IPS DF 4.7 (cell line): ENCODE data around the gene RASSF10.

Experiments used
- DNase-seq: peaks from one replicate; pipeline ENCODE4 v3.0.0-alpha.2; 2013; ENCODE audit warnings: low spot score; ENCODE audit errors: extremely low read depth

RASSF10 gene

GRCh38 chr11:13053255-13053917, 44.3 kb downstream of the RASSF10 start:
- no peak for DNase-seq

- DNase-seq: no peak
Observed at GRCh38 chr11:13054278-13054677, 45.2 kb downstream of the RASSF10 start.

DNA sequence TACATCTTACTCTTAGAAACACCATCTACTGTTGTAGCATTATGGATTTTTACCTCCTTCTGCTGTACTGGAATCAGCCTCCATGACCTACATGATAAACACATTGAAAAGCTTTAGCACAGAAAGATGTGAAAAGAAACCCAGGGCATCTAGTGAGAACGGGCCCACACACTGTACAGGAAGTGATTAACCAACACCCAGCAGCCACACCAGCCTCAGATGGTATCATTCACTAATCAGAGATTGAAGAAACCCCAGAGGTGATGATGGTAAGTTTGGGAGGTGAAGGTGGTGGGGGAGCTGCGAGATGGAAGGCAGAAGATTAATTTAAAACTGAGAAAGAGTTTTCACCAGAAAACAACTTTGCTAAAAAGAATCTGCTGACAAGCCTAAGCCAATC, 46.1 kb downstream of the RASSF10 start:
- DNase-seq: no peak

DNA sequence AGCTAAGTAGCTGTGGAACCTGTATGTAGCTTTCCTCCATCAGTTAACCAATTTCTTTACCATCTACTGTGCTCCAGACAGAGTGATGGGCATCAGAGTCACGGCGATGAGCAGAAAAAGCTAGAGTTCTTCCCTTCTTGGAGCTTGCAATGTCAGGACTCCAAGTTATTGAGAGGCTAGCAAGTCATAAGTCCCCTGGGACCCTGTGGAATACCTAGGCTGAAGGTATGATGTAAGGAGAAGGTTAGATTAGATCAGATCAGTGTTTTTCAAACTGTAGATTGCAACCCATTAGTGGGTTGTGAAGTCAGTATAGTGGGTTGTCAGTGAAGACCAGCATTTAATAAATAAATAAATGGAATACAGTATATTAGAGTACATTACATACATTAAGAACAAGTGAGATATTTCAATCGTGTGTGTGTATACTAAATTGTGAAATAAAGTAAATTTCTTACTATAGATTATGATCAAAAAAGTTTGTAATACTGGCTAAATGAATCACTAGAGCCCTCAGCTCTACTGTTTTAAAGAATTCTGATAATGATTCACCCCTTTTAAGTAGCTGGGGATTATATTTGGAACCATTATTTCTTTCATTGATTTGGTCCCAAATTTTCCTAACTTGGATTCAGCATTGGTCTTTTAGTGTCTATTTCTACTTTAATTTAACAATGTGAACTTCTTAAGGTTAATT, 52.3 kb downstream of the RASSF10 start:
- DNase-seq: no peak
